Astrocyte of the cerebellum (primary cell): Measurements from ENCODE around the gene CROT.

Source experiments
- DNase-seq: peaks from one replicate; pipeline ENCODE4 v3.0.0-alpha.2; 2011; ENCODE audit warnings: low read depth
- H3K4me3 ChIP-seq: 2 replicates; pipeline ENCODE4 v1.5.1; 2011; ENCODE audit warnings: mild to moderate bottlenecking, low read depth, low read length, moderate library complexity
- in situ Hi-C: cut with HindIII; loops from 2 replicates; pipeline ENCODE4 v1.10.0; 2017; ENCODE audit warnings: low sequenced_read_pairs
- TF ChIP-seq, protein P1 (sequence below): IDR thresholded peaks from 2 replicates; pipeline ENCODE4 v1.5.1; 2012; ENCODE audit warnings: low read length, low read depth, moderate library complexity, mild to moderate bottlenecking; ENCODE audit errors: missing control alignments

CROT gene

DNA sequence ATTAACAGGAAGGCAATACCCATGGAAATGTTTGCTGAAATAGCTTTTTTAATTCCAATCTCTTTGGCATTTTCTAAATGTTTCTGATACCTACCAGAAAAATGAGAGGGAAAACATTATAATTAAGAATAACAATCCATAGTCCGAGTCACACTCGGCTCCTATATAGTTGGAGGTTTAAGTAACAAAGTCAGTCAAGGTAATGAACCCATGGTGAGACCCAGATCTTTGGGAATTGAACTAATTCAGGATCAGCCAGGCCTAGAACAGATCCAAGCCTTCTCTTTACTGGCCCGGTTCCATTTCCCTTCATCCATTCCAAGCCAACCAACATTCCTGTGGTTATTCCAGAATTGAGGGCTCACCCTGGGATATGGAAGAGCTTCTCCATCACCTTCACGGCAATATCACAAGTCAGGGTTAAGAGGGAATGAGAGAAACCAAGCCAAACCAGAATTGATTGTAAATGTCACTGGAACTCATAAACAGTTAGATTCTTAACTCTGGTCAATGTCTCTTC, 101.7 kb downstream of the CROT start:
- TF ChIP-seq, protein P1, sequence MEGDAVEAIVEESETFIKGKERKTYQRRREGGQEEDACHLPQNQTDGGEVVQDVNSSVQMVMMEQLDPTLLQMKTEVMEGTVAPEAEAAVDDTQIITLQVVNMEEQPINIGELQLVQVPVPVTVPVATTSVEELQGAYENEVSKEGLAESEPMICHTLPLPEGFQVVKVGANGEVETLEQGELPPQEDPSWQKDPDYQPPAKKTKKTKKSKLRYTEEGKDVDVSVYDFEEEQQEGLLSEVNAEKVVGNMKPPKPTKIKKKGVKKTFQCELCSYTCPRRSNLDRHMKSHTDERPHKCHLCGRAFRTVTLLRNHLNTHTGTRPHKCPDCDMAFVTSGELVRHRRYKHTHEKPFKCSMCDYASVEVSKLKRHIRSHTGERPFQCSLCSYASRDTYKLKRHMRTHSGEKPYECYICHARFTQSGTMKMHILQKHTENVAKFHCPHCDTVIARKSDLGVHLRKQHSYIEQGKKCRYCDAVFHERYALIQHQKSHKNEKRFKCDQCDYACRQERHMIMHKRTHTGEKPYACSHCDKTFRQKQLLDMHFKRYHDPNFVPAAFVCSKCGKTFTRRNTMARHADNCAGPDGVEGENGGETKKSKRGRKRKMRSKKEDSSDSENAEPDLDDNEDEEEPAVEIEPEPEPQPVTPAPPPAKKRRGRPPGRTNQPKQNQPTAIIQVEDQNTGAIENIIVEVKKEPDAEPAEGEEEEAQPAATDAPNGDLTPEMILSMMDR: no peak
- in situ Hi-C loops: no loop called here
- no peak overlapping the region for H3K4me3 ChIP-seq
- peak; percentile 36 for DNase-seq

DNA sequence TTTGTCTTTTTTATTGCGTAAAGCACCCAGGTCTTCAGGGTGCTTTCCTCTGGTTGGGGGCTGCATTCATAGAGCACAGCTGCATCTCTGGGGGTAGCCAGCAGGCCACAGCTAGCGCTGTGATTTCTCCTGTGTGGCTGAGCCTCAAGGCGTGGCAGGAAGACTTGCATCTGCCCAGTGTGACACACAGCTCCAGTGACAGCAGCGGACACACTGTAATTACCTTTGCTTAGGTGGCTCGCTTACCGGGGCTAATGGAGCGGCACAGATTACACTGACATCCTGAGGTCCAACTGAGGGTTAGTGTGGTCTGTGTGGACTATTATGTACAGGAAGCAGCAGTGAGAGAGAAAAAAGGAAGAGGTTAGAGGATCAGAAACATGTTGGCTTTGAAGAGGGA, 102.9 kb downstream of the CROT start:
- no peak overlapping the region for H3K4me3 ChIP-seq
- DNase-seq: no peak
- in situ Hi-C loops: no loop called here
- TF ChIP-seq, protein P1: no peak
